PC-3 (cell line): Measurements from ENCODE around the gene CHL1. TPM values are rescaled to one million over a fixed set of nuclear protein-coding genes. Genes with fewer than 3 reads are reported as not detected.

Experiments
- ATAC-seq: fragments of 200-7000 bp; cut with Tn5 transposase; 2 replicates; pipeline ENCODE4 v1.9.1; 2020; ENCODE audit warnings: mild to moderate bottlenecking, moderate library complexity
- BruUV-seq: library from RNA; stranded (reverse); fragments of 400-500 nt; replicated peaks from 2 replicates; lab custom pipeline; 2021; lab: Mats Ljungman, UMichigan
- CTCF ChIA-PET: fragments of 300-600 bp; sonication (Branson Sonifier 250); formaldehyde crosslinking; loops from one replicate; lab custom pipeline; 2022; ENCODE audit warnings: antibody characterized with exemption; lab: Charles Lee
- POLR2A ChIA-PET: fragments of 300-600 bp; sonication (Branson Sonifier 250); formaldehyde crosslinking; loops from one replicate; lab custom pipeline; 2022; ENCODE audit warnings: antibody characterized with exemption; ENCODE audit not compliant: unreplicated experiment; lab: Charles Lee
- DNase-seq: peaks from one replicate; pipeline ENCODE4 v3.0.0-alpha.2; 2015
- H2AFZ ChIP-seq: fragments of 300-600 bp; sonication (generic); 2 replicates; pipeline ENCODE4 v1.6.0; 2016; ENCODE audit warnings: antibody characterized with exemption, low read length
- H3F3A ChIP-seq: fragments of 300-600 bp; sonication (generic); one replicate; pipeline ENCODE4 v1.6.0; 2017; ENCODE audit warnings: antibody characterized with exemption, low read length, control low read depth, mild to moderate bottlenecking; ENCODE audit not compliant: unreplicated experiment
- H3K27ac ChIP-seq: fragments of 300-600 bp; sonication (generic); 2 replicates; pipeline ENCODE4 v1.5.1; 2016; ENCODE audit warnings: mild to moderate bottlenecking, low read length
- H3K27me3 ChIP-seq: fragments of 300-600 bp; sonication (generic); 2 replicates; pipeline ENCODE4 v1.6.1; 2016; ENCODE audit warnings: low read length, mixed read lengths
- H3K36me3 ChIP-seq: fragments of 300-600 bp; sonication (generic); 2 replicates; pipeline ENCODE4 v1.6.1; 2016; ENCODE audit warnings: low read depth, mixed run types, low read length, mixed read lengths
- H3K4me1 ChIP-seq: fragments of 300-600 bp; sonication (generic); 2 replicates; pipeline ENCODE4 v1.5.1; 2016; ENCODE audit warnings: low read length; ENCODE audit not compliant: insufficient read depth
- H3K4me2 ChIP-seq: fragments of 300-600 bp; sonication (generic); 2 replicates; pipeline ENCODE4 v1.6.0; 2016; ENCODE audit warnings: low read length
- H3K4me3 ChIP-seq: fragments of 300-600 bp; sonication (generic); 2 replicates; pipeline ENCODE4 v1.5.1; 2016; ENCODE audit warnings: mild to moderate bottlenecking, low read length, mixed read lengths
- H3K79me2 ChIP-seq: fragments of 300-600 bp; sonication (generic); 2 replicates; pipeline ENCODE4 v1.6.1; 2017; ENCODE audit warnings: low read length, mixed read lengths
- H3K9ac ChIP-seq: fragments of 300-600 bp; sonication (generic); 2 replicates; pipeline ENCODE4 v1.6.0; 2016; ENCODE audit warnings: mild to moderate bottlenecking, low read length
- H3K9me2 ChIP-seq: fragments of 300-600 bp; sonication (generic); replicated peaks from 2 replicates; pipeline ENCODE4 v1.6.1; 2016; ENCODE audit warnings: mixed run types, low read length, mixed read lengths
- H3K9me3 ChIP-seq: fragments of 300-600 bp; sonication (generic); 2 replicates; pipeline ENCODE4 v1.6.1; 2016; ENCODE audit warnings: low read length, mixed read lengths
- H4K20me1 ChIP-seq: fragments of 300-600 bp; sonication (generic); 2 replicates; pipeline ENCODE4 v1.6.1; 2016; ENCODE audit warnings: low read length, mixed read lengths
- EZH2 ChIP-seq: fragments of 300-600 bp; sonication (generic); IDR thresholded peaks from one replicate; pipeline ENCODE4 v1.6.1; 2017; ENCODE audit warnings: antibody characterized with exemption, mild to moderate bottlenecking, low read length; ENCODE audit not compliant: unreplicated experiment
- EZH2phosphoT487 ChIP-seq: fragments of 300-600 bp; sonication (generic); IDR thresholded peaks from 2 replicates; pipeline ENCODE4 v1.6.1; 2018; ENCODE audit warnings: mild to moderate bottlenecking, antibody characterized with exemption, low read length, borderline replicate concordance
- intact Hi-C: fragments of 100-400 bp; cut with micrococcal nuclease; formaldehyde crosslinking; loops from 2 replicates; pipeline ENCODE4 v1.9.0; 2023
- total RNA-seq: library from RNA; depleted of rRNA; stranded (reverse); fragments of >200 nt; gene quantifications from 2 replicates; pipeline ENCODE4 v1.2.3, GENCODE V29; 2014
- TF ChIP-seq, protein P1 (sequence below): fragments of 300-600 bp; sonication (generic); conservative IDR thresholded peaks from 2 replicates; pipeline ENCODE4 v1.5.1; 2017; ENCODE audit warnings: antibody characterized with exemption, low read depth, mild to moderate bottlenecking, low read length

Gene CHL1
- total RNA-seq, 1 experiment from 2014 or later: not detected

GRCh38 chr3:279325-279724, 82.8 kb downstream of the CHL1 start:
- no peak overlapping the region for H3K27ac ChIP-seq
- ChIA-PET POLR2A (no interaction called here), CTCF (no interaction called here)
- no peak overlapping the region for H3K4me2 ChIP-seq
- no peak for ATAC-seq
- TF ChIP-seq, protein P1, sequence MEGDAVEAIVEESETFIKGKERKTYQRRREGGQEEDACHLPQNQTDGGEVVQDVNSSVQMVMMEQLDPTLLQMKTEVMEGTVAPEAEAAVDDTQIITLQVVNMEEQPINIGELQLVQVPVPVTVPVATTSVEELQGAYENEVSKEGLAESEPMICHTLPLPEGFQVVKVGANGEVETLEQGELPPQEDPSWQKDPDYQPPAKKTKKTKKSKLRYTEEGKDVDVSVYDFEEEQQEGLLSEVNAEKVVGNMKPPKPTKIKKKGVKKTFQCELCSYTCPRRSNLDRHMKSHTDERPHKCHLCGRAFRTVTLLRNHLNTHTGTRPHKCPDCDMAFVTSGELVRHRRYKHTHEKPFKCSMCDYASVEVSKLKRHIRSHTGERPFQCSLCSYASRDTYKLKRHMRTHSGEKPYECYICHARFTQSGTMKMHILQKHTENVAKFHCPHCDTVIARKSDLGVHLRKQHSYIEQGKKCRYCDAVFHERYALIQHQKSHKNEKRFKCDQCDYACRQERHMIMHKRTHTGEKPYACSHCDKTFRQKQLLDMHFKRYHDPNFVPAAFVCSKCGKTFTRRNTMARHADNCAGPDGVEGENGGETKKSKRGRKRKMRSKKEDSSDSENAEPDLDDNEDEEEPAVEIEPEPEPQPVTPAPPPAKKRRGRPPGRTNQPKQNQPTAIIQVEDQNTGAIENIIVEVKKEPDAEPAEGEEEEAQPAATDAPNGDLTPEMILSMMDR: no peak
- TF ChIP-seq EZH2phosphoT487: no peak
- no peak for TF ChIP-seq EZH2
- H4K20me1 ChIP-seq: no peaks in the 10 kb centered on the region
- intact Hi-C loops: no loop called here
- no peak overlapping the region for H2AFZ ChIP-seq
- H3K9me3 ChIP-seq: peaks cover 17% of the 10 kb centered on the region
- H3K4me1 ChIP-seq: no peaks in the 10 kb centered on the region
- H3K79me2 ChIP-seq: no peaks in the 10 kb centered on the region
- no peak overlapping the region for H3K9ac ChIP-seq
- no TSS peak for BruUV-seq
- no peaks in the 10 kb centered on the region for H3F3A ChIP-seq
- no peak overlapping the region for H3K4me3 ChIP-seq
- no peaks in the 10 kb centered on the region for H3K9me2 ChIP-seq
- no peak for DNase-seq
- peaks cover 29% of the 10 kb centered on the region for H3K27me3 ChIP-seq
- H3K36me3 ChIP-seq: no peaks in the 10 kb centered on the region

DNA sequence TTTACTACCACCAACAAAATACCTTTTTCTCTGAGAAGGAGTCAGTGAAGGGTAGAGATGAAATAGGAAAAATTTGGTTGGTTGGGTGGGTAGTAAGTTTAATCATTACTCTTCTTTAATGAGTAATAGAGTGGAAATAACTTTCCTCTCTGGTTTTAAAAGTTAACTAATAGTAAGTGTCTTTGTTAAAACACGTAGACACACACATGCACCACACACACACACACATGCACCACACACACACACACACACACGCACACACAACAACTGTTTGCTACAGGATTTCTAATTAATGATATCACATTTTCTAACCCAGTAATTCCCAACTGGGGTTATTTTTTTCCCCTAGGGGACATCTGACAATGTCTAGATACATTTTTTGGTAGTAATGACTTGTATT, 84.1 kb downstream of the CHL1 start:
- no peaks in the 10 kb centered on the region for H3K4me1 ChIP-seq
- ChIA-PET CTCF (no interaction called here), POLR2A (no interaction called here)
- H3K27me3 ChIP-seq: peaks cover 26% of the 10 kb centered on the region
- no peaks in the 10 kb centered on the region for H3K9me2 ChIP-seq
- no TSS peak for BruUV-seq
- no peaks in the 10 kb centered on the region for H3K36me3 ChIP-seq
- no peaks in the 10 kb centered on the region for H3F3A ChIP-seq
- intact Hi-C loops: no loop called here
- peaks cover 8% of the 10 kb centered on the region for H3K9me3 ChIP-seq
- ATAC-seq: no peak
- no peak overlapping the region for H3K9ac ChIP-seq
- H4K20me1 ChIP-seq: no peaks in the 10 kb centered on the region
- no peak overlapping the region for H3K27ac ChIP-seq
- H3K4me2 ChIP-seq: no peak overlapping the region
- no peak for DNase-seq
- H3K4me3 ChIP-seq: no peak overlapping the region
- TF ChIP-seq, protein P1: no peak
- TF ChIP-seq EZH2phosphoT487 (no peak), EZH2 (no peak)
- no peaks in the 10 kb centered on the region for H3K79me2 ChIP-seq
- no peak overlapping the region for H2AFZ ChIP-seq

DNA sequence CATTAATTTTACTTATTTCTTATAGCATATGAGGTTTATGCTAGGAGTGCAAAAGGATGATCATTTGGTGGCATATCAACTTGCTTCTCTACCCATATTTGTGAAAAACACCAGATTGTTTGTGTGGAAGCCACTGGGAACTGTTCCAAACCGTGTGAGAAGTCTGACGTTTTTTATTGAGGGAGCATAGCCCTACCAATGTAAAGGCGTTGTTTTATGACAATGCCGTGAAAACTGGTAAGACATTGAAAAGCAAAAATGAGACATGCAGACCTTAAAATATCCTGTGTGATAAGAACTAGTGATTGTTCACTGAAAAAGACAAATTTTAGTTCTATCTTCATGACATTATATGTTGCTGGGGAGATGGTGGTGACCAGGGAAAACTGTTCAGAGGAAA, 87.8 kb downstream of the CHL1 start:
- no TSS peak for BruUV-seq
- intact Hi-C loops: no loop called here
- Histone ChIP-seq H3K9me2 (no peaks in the 10 kb centered on the region), H3K79me2 (no peaks in the 10 kb centered on the region), H3K4me1 (no peaks in the 10 kb centered on the region), H3K36me3 (no peaks in the 10 kb centered on the region), H3K9me3 (no peaks in the 10 kb centered on the region; the same call in 1 of the 2 replicates), H3K9ac (no peak overlapping the region), H2AFZ (no peak overlapping the region), H3K4me3 (no peak overlapping the region), H3K4me2 (no peak overlapping the region), H3K27me3 (peaks cover 4% of the 10 kb centered on the region; the same call in 1 of the 2 replicates), H4K20me1 (no peaks in the 10 kb centered on the region), H3K27ac (no peak overlapping the region), H3F3A (no peaks in the 10 kb centered on the region)
- POLR2A ChIA-PET: no interaction called here
- no peak for ATAC-seq
- TF ChIP-seq EZH2 (no peak), EZH2phosphoT487 (no peak)
- TF ChIP-seq, protein P1: no peak
- no peak for DNase-seq
- CTCF ChIA-PET: no interaction called here
